GM18870 (cell line): ENCODE results near the gene CENPP.

ENCODE experiments used
- ATAC-seq: cut with Tn5 transposase; IDR thresholded peaks from one replicate; pipeline ENCODE4 v1.9.1; 2021; ENCODE audit warnings: moderate library complexity; ENCODE audit not compliant: unreplicated experiment

Gene CENPP

DNA sequence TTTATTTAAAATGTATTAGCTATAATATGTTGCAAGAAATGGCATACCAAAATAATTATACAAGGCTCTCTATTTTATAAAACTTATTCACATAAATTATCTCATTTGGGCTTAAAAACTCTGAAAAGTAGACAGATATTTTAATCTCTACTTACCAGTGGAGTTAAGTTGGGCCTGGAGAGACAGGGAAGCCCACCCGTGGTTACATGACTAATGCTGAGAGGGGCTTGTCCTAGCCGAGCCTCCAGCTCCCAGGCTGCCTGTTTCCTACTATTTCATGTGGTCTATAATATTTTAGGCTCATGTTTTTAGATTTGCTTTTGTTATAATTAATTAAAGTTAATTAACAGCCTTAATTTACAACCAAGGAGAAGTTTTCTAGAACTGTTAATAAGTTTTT is 177.4 kb downstream of the CENPP start:
- no peak for ATAC-seq

DNA sequence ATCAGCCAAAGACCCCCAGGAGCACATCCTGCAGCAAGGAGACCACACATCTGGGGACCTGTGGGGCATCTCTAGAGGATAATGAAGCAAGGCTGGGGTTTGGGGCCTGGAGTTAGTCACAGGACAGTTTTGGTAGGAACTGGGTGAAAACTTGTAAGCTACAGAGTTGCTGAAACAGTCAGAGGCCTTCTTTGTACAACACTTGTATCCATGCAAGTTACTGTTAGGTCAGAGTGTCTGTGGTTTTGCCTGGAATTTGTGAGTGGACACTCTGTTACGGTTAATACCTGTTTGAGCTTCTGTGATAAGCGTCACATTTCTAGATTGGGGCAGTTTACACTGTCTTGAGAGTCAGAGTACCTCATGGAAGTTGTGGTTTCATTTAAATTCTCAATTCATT is 179.1 kb downstream of the CENPP start:
- ATAC-seq = no peak

DNA sequence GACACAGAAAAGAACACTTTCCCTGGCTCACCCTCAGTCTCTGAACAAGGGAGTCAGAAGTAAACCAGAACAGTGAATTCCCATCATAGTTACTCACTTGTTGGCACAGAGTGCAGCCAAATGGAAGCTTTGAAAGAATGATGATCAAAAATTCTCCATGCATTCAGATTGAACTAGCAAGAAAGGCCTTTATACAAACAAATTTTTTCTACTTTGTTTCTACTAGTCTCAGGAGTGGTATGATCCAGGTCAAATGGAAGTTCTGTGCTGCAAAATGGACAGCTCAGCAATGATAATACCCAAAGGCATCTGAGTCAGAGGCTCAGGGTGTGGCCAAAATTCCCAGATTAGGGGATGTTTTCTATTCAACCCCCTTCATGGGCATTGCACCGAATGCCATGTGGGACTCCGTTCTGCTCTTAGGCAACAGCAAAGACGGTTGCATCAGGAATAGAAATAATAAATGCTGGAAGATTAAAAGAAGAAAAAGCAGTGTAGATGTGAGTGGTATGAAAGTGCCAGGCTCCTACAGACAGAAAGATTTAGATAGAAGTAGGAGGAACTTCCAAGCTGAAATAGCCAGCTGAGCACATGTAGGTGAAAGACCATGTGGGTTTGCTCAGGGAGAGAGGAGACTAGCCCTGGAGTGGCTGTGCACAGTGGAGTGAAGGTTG is 180.6 kb downstream of the CENPP start:
- no peak for ATAC-seq

- no peak for ATAC-seq
These were observed 181.3 kb downstream of the CENPP start for GRCh38 chr9:92507005-92507404.

DNA sequence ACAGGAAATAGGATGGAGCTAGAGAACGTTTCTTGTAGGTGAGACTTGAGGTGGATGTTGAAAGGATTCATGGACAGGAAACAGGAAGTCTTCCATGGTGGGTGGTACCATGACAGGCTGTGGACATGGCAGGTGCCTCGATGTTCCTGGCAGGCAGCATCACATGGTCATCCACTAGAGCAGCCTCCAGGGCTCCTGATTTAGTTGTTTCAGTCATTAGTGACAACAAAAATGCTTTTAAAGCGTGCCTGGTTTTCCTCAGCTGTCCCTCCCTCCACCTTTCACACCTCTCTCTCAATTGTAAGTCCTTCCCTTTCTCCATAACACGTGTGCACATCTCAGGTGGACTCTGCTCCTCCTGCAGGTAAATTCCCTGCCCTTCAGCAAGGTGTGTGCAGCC is 181.7 kb downstream of the CENPP start:
- ATAC-seq = no peak

- ATAC-seq = no peak
These were observed 182.5 kb downstream of the CENPP start for GRCh38 chr9:92508018-92508820.

- ATAC-seq = no peak
These were observed 183.3 kb downstream of the CENPP start for GRCh38 chr9:92509050-92509449.

GRCh38 chr9:92510747-92511146 is 185.0 kb downstream of the CENPP start:
- no peak for ATAC-seq

DNA sequence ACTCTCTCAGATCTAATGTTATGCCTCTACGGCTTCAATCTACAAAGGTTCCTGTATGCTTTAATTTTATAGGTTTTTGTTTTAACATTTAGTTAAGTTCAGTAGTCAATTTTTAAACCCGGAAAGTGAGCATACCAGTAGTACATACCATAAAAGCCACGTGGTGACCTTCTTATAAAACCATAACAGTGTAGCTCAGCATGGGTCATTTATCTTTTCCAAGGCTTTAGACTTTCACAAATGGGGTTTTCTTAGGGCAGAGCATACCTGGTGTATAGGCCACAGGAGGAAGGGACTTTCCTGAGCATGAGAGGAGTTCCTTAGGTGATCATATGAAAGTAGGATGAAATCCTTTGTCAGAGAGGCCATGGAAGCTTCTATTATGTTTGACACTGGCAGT is 186.9 kb downstream of the CENPP start:
- ATAC-seq = no peak

GRCh38 chr9:92513349-92513748 is 187.6 kb downstream of the CENPP start:
- ATAC-seq = no peak

DNA sequence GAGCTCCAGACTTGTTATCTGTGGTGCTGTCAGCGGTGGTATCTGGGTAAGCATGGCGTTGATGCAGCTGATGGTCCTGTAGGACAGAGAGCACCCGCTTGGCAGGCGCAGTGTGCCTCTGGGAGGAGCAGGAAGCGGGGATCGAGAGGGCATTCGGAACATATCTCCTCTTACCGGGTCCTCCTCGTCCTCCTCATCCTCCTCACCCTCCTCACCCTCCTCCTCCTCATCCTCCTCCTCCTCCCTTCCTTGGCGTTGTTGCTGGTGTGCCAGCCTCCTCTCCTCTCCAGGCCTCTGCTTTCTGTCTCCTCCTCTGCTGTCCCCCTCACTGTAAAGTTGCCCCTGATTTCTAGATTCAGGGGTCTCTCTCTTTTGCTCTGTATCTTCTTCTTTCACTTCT is 188.9 kb downstream of the CENPP start:
- no peak for ATAC-seq

DNA sequence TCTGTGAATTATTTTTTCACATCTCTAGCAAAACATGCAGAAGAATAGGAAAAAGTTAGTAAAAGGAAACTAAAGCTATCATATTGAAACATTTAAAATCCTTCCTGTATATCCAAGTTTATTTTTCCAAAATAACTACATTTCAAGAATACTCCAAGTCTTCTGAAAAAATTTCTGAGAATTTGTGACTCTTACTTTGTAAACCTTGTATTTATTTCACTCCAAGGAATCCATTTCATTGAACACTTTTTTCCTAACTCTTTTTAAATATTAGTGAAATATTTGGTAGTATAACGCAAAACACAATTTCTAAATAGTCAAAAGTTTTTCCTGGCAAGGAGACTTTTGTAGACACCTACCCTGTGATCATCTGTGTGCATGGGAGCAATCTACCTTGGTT is 190.8 kb downstream of the CENPP start:
- ATAC-seq = no peak

DNA sequence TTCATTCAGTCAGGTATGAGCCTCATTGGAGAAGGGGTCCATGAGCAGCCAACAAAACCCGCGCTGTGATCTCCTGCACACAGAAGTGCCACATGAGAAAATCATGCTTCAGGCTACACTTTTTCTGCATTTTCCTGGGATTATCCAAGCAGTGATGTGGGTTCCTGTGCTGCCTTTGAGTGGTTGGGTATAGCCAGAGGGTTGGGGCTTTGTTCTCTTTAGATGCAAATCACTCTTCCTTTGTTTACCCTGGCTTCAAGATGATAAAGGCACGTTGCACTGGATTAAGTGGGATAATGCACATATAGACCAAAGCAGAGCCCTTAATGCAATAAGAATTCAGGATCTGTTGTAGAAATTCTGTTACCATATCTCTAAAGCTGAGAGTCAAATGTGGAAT is 191.3 kb downstream of the CENPP start:
- no peak for ATAC-seq

DNA sequence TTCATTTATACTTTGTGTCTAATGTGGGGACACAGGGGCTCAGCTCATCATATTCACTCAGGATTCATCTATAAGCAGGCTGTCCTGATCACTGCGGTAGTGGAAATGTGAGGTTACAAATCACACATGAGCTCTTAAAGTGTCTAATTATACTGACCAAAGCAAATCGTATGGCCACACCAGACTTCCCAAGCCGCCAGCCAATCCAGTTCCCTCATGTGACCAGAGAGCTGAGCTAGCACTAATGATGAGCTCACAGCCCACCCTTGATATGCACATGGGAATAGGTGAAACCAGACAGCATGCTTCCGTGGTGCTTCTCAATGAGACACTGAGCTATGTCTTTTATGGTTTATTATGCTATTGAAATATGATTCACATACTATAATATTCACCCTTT is 192.4 kb downstream of the CENPP start:
- ATAC-seq = no peak

GRCh38 chr9:92520837-92521236 is 195.1 kb downstream of the CENPP start:
- no peak for ATAC-seq

DNA sequence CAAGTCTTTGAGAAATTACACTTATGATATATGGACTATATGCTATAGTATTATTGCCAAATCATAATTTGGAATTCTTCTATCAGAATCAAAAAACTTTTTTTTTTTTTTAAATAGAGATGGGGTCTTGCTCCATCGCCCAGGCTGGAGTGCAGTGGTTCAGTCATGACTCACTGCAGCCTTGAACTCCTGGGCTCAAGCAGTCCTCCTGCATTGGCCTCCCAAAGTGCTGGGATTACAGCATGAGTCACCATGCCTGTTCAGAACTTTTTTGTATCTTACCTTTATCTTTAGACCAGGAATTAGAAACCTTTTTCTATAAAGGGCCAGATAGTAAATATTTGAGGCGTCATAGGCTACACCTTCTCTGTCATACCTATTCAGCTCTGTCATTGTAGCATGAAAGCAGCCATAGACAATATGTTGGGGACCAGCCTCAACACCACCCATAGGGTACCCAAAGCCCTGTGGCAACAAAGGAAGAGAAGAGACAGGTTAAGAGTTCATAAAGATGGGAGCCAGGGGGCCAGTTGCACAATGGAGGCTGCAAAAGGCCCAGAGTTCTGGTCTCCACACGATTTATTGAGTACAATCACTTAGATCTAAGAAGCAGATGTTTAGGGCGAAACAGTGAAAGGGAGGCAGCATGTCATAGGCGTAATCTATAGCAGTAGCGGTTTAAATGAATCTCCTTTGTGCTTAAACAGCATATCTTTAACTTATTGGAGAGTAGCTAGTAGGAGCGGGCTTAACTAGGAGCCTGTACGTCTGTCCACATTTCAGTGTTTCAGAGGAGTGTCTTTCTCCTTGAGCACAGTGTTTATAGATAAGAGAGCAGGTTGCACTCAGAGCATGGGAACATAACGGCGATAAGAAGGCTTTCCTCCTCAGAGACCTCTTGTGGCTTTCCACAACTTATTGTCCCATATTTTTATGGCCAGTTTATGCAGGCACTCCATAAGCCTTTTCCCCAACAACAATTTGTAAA is 197.5 kb downstream of the CENPP start:
- no peak for ATAC-seq

GRCh38 chr9:92524881-92525280 is 199.1 kb downstream of the CENPP start:
- ATAC-seq = no peak

- no peak for ATAC-seq
These were observed 199.6 kb downstream of the CENPP start for GRCh38 chr9:92525306-92525705.

- no peak for ATAC-seq
These were observed 201.6 kb downstream of the CENPP start for GRCh38 chr9:92527291-92527828.

DNA sequence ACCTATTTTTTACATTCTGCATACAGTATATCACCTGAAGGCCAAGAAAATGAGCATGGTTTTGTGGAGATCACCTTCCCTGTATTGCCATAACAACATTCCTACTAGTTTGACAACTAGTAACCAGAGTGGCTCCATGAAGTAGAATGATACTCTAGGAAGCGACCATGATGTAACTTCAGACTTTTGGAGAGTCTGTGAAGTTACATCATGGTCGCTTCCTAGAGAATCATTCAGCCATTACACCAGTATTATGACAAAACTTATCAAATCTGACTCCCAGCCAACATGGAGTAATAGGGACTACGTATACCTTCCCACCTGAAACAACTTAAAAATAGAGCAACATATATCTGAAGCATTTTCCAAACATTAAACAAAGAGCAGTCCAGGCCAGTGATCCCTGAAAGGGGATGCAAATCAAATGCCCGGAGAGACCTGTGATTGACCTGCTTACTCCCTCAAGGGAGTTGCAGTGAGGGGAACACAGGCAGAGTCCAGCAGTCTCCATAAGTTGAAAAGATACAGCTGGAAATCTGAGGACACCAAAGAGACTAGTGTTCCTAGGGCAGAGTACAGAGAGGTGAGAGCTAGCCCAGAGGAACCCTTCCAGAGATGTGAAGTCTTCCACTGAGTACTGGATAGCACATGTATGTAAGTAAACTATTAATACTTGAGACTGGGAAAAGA is 202.2 kb downstream of the CENPP start:
- no peak for ATAC-seq

- ATAC-seq = no peak
These were observed 202.7 kb downstream of the CENPP start for GRCh38 chr9:92528522-92528849.
